Head of caudate nucleus (tissue), 42 donors: ENCODE results near the gene CRIM1.
"Not testable (repeated sequence)": the region's sequence is repeated elsewhere in the genome, so short reads cannot be mapped to it uniquely, and the experiment has no call there.

ENCODE experiments used
- DNase-seq, 42 donors: peaks; one replicate each; pipeline versions ENCODE4 v3.0.0 to v3.0.0-alpha.2; 2020 to 2021; ENCODE audit warnings: mixed read lengths in 7 of 42
- intact Hi-C: fragments of 100-400 bp; cut with DNase I; formaldehyde crosslinking; loops from one replicate; pipeline ENCODE4 v1.15.0; 2022

CRIM1 gene

GRCh38 chr2:36351291-36351690, 4.3 kb upstream of the CRIM1 start:
- DNase-seq: no peak
- intact Hi-C loops: loop anchor here (10.0 kb wide), 3 partner anchors 114 to 434 kb away; no protein-coding TSS in a partner anchor

GRCh38 chr2:36351736-36352349, 3.7 kb upstream of the CRIM1 start:
- intact Hi-C loops: loop anchor here (10.0 kb wide), 3 partner anchors 113 to 433 kb away; no protein-coding TSS in a partner anchor
- peak in 8 of 42 donors; percentile 19 to 74 (median 44) for DNase-seq

- DNase-seq: peak in 12 of 42 donors; percentile 19 to 65 (median 39)
- intact Hi-C loops: loop anchor here (10.0 kb wide), 3 partner anchors 112 to 432 kb away; no protein-coding TSS in a partner anchor
Observed at GRCh38 chr2:36352701-36353100, 2.9 kb upstream of the CRIM1 start.

- intact Hi-C loops: loop anchor here (5.0 to 10.0 kb wide), 4 partner anchors 110 to 430 kb away; no protein-coding TSS in a partner anchor
- DNase-seq: peak in 7 of 42 donors; percentile 6 to 37 (median 13)
Observed at GRCh38 chr2:36354811-36355150, 797 bp upstream of the CRIM1 start.

GRCh38 chr2:36355890-36356297, 316 bp downstream of the CRIM1 start:
- no peak for DNase-seq
- intact Hi-C loops: loop anchor here (5.0 to 10.0 kb wide), 4 partner anchors 109 to 429 kb away; no protein-coding TSS in a partner anchor

GRCh38 chr2:36356298-36356989, 866 bp downstream of the CRIM1 start:
- intact Hi-C loops: loop anchor here (5.0 to 10.0 kb wide), 4 partner anchors 108 to 428 kb away; no protein-coding TSS in a partner anchor
- DNase-seq: peak in 41 of 42 donors; percentile 32 to 77 (median 55)

- intact Hi-C loops: loop anchor here (5.0 to 10.0 kb wide), 4 partner anchors 108 to 428 kb away; no protein-coding TSS in a partner anchor
- peak; percentile 28 to 85 (median 66) for DNase-seq
Observed at GRCh38 chr2:36356990-36357846, 1.6 kb downstream of the CRIM1 start.

GRCh38 chr2:36357847-36358659, 2.5 kb downstream of the CRIM1 start:
- DNase-seq: peak in 12 of 42 donors; percentile 13 to 59 (median 38)
- intact Hi-C loops: loop anchor here (5.0 to 10.0 kb wide), 4 partner anchors 107 to 427 kb away; no protein-coding TSS in a partner anchor

- DNase-seq: no peak
- intact Hi-C loops: loop anchor here (5.0 to 10.0 kb wide), 4 partner anchors 106 to 426 kb away; no protein-coding TSS in a partner anchor
Observed at GRCh38 chr2:36359067-36359466, 3.5 kb downstream of the CRIM1 start.

- no peak for DNase-seq
- intact Hi-C loops: no loop called here
Observed at GRCh38 chr2:36360063-36360462, 4.5 kb downstream of the CRIM1 start.

GRCh38 chr2:36360834-36361233, 5.3 kb downstream of the CRIM1 start:
- intact Hi-C loops: no loop called here
- no peak for DNase-seq

GRCh38 chr2:36361396-36361795, 5.8 kb downstream of the CRIM1 start:
- intact Hi-C loops: no loop called here
- no peak for DNase-seq

GRCh38 chr2:36362291-36362690, 6.7 kb downstream of the CRIM1 start:
- intact Hi-C loops: no loop called here
- no peak for DNase-seq

- DNase-seq: not testable (repeated sequence)
Observed at GRCh38 chr2:36363085-36363484, 7.5 kb downstream of the CRIM1 start.

GRCh38 chr2:36366491-36367120, 11.0 kb downstream of the CRIM1 start:
- no peak for DNase-seq
- intact Hi-C loops: no loop called here

More at GRCh38 chr2:36363085-36363484, 7.5 kb downstream of the CRIM1 start:
- intact Hi-C loops: not testable (repeated sequence)

GRCh38 chr2:36367486-36367885, 11.9 kb downstream of the CRIM1 start:
- intact Hi-C loops: no loop called here
- DNase-seq: no peak

- no peak for DNase-seq
- intact Hi-C loops: no loop called here
Observed at GRCh38 chr2:36367895-36368353, 12.3 kb downstream of the CRIM1 start.

- DNase-seq: no peak
- intact Hi-C loops: no loop called here
Observed at GRCh38 chr2:36368438-36368837, 12.9 kb downstream of the CRIM1 start.
